NCI-H2171 (cell line): Measurements from ENCODE around the gene PPP1R12A.
"Not testable (repeated sequence)": the region's sequence is repeated elsewhere in the genome, so short reads cannot be mapped to it uniquely, and the experiment has no call there.

ENCODE experiments used
- DNase-seq: peaks from one replicate; lab custom pipeline; 2025; lab: John Stamatoyannopoulos, UW

Gene PPP1R12A

DNA sequence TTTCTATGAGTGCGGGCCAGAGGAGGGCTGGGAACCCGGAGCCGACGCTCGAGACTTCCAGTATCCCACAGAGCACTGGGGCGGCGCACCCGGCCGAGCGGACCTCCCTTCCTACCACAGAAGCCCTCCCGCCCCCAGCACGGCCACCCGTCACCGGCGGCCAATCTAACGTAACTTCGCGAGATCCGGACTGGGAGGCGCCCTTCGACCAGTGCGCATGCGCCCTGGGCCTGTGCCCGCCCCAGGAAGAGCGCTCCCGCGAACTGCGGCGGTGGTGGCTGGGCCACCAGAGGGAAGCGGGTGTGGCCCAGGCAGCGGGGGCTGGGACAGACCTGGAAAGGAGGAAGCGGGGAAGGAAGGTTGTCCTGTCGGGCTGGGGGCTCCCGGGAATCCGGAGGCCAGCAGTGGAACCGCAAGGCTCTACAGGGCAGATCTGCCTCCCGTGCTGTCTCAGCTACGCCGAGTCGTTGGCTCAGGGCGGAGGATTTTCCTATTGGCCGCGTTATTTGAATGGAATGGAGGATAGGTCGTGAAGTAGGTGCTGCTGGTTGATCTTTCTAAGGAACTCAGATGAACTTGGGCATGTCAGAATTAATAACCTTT lies at the start of gene PPP1R12A:
PPP1R12A (minus strand) TSS at position 77 of the 603 bp plus-strand sequence. CDS start 166 bp downstream, outside the sequence.
- DNase-seq, result peak; percentile 94

DNA sequence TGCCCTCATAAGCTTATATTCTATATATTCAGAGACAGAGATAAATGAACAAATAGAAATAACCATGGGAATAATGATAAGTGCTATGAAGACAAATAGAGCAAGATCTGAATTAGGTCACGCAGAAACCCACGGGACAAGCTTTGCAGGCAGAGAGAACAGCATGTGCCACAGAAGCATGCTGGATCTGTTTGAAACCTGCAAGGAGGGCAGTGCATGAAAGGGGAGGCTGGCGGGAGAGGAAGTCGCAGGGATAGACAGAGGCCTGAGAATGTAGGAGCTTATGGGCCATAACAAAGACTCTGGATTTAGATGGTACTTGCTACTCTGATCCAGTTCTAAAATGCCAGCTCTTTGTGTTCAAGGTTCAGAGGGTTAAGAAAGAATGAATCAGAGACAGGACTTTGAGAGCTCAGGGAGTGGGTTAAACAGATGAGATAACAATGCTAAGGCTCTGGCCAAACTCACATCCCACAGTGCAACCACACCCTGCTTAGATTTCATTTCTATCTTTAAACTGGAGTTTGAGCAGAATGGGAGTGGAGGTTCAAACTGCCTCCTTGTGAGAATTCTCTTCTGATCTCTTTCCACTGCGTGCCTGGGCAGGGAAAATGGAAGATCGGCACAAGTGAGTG lies 49.2 kb upstream of the PPP1R12A start:
- DNase-seq, result no peak

DNA sequence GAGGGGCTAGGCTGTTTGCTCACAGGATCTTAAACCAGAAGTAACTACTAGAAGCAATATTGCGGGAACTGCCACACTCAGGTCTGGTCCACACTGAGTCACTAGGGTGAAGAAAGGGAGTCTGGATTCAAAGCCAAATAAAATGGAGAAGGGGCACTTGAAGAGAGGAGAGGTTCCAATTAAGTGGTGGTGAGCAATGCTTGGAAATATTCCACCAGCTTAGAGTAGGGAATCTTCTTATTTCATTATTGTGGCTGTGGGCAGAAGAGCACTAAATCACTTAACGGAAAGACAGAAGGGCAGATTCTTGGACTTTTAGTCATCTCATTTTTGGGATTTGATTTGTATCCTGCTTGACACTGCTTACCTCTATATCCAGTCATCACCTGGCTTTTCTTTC lies 48.6 kb upstream of the PPP1R12A start:
- no peak for DNase-seq

DNA sequence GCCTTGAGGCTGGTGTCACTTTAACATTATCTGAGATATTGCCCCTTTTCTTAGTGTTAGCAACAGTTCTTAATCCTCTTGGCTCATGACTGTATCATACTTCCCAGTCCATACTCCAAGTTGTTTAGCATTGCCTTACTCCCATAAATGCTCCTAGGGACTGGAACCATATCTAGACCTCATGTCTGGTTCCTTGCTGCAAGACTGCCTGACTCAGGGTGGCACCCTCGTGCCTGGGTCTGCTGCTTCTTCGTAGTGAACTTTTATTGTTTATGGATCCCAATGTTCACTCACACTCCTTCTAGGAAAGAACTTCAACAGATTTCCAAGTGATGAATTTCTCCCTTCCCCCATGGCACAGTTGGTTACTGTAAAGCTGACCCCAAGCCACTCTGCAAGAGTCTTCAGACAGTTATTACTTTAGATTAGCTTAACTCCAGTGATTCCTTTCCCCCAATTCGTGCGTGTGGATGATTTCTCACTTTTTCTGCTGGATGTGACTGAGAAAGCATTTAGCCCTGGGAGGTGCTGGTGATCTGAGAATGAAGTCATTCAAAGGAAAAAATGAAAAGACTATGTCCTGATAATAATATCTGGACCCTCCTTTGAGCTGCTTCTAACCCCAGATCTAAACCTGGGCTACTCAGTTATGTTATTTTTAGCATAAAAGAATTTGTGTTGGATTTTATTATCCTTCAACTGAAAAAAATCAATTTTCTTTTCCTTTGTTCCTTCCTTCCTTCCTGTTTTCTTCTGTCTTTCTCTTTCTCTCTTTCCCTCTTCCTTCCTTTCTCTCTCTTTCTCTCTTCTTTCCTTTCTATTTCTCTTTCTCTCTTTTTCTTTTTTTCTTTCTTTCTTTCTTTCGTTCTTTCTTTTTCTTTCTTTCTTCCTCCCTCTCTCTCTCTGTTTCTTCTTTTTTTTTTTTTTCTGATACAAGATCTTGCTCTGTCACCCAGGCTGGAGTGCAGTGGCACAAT lies 47.5 kb upstream of the PPP1R12A start:
- DNase-seq, result no peak

DNA sequence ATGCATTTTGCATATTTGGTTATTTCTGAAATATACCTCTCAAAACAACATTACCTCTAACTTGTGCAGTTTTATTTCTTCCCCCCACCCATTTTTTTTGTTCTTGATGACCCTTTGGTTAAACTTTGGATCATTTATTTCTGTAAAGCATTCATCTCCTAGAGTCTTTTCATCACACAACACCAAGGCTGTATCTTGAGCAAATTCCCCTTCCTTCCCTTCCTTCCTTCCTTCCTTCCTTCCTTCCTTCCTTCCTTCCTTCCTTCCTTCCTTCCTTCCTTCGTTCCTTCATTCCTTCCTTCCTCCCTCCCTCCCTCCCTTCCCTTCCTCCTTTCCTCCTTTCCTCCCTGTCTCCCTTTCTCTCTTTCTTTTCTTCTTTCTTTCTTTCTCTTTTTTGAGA lies 43.8 kb upstream of the PPP1R12A start:
- DNase-seq, result no peak

DNA sequence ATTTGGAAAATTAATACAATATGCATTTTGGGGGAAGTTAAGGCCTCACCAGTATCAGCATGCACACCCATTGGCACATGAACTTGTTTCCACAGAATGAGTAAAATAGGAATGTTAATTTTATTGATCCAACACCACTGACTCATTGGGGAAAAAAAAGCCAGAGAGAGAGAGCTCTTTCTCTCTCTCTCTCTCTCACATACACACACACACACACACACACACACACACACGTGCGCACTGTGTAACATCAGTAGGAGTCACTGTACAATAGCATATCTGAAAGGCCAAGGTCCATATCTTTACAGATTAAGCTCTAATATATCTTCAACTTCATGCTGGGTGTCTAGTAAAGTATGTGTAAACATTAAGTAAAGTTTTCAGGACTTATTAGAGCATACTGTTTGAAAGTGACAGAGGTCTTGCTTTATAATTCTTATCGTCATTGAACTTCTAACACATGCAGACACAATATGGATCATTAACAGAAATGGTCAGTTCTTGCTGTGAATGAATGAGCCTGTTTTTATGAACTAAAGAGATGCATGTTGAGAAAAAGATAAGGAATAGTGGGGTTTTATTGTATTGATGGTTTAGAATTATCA lies 43.1 kb upstream of the PPP1R12A start:
- DNase-seq, result not testable (repeated sequence)

DNA sequence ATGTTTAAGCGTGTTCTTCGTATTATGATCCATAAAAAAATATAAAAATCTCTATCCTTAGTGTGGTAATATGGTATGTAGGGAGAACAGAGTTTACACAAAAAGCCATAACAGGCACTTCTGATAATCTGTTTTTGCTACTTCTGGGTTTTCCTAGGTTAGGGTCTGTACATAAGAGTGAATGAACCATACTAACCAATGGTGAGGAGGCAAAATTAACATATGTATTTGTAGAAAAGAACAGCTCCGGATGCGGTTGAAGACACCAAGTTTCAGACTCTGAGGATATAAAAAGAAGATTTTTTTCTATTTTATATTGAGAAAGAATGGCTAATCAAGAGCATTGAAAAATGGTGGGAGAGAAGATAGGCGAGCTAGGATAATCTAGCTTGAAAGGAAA lies 40.2 kb upstream of the PPP1R12A start:
- DNase-seq, result no peak

DNA sequence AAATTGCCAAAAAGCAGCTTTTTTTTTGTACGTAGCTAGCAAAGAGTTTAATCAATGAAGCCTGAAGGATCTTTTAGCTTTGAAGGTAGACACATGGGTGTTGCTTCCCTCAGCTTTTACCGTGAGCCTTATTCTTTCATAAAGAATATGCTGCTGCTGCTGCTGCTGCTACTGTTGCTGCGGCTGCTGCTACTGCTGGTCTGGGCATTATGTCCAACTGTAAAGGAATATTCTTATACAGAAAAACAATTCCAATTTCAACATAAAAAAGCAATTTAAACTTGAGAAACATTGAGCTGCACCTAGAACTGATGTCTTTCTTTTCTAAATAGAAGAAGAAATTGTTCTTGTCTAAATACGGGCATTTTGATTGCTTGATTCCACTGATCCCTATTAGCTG lies 38.9 kb upstream of the PPP1R12A start:
- DNase-seq, result no peak

DNA sequence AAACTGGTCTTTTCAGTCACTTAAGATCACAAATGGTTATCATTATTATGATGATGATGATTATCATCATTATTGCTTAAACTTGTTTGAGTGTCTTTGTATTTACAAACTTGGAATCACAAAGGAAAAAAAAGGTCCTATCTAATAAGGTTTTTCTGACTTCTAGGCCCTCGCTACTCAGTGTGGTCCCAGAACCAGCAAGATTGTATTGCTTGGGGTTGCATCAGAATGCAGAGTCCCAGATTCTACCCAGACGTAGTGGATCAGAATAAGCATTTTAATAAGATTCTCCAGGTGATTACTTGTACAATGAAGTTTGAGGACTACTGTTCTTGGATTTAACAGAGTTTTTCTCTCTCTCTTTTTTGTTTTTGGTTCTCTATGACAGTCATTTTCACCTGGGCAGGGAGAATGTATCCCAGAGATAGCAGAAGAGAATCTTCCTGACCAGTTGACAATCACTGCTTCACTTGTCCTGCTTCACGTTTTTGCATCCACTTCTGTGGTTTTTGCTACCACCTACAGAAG lies 29.3 kb upstream of the PPP1R12A start:
- no peak for DNase-seq

DNA sequence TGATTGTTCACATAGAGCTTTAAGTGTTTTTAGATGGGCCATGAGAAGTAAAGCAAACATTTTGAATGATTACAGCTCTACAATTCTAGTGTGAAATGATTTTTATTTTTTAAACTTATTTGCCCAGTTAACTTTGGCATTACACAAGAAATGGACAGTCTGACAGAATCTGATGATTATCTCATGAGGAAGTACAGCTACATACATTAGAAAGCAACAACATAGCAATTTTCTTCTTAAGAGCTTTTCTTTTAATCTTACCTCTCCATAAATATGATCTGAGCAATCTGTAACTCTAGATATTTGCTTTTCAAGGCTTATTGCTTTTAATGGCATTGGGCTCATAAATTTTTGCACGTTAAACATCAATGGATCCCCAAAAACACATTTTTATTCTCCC lies 26.5 kb upstream of the PPP1R12A start:
- DNase-seq, result no peak

DNA sequence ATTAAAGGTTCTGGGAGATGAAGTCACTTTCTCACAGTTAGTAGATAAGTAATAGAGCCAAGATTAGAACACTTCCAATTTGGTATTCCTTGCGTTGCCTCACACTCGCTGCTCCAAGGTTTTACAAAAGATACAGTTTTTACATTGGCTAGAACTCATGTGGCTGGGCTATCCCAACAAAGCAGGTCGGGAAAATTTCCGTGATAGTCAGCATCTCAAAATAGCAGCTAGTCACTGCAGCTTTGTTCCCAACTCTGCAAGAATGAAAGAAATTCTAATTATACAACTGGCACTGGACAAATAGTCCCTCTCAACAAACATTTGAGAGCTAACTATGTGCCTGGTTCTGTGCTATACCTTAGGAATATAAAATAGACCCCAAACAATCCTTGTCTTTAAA lies 24.6 kb upstream of the PPP1R12A start:
- no peak for DNase-seq

DNA sequence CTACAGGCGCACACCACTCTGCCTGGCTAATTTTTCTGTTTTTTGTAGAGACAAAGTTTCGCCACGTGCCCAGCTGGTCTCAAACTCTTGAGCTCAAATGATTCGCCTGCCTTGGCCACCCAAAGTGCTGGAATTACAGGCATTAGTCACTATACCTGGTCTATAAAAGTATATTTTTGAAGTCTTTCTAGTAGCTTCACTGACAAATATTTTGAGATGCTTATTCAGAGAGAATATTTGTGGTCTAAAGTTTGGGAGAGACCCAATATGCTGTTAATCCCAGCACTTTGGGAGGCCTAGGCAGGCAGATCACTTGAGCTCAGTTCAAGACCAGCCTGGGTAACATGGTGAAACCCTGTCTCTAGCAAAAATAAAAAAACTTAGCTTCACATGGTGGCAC lies 22.0 kb upstream of the PPP1R12A start:
- no peak for DNase-seq

DNA sequence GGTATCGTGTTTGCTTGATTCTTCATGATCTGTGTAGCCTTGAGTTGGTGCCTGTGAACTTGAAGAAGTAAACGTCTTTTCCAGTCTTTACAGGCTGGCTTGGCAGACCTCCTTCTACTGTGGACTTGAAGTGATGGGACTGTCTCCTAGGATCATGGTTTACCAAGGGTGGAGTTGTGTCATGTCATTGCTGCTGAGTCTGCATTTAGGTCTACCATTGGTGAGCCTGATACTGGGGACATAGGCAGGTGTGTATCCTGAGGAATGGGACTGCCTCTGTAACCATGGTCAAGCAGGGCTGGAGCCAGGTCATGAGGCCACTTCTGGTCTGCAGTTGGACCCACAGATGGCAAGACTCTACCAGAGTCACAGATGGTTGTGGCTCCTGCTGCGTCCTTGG lies 20.7 kb upstream of the PPP1R12A start:
- no peak for DNase-seq

DNA sequence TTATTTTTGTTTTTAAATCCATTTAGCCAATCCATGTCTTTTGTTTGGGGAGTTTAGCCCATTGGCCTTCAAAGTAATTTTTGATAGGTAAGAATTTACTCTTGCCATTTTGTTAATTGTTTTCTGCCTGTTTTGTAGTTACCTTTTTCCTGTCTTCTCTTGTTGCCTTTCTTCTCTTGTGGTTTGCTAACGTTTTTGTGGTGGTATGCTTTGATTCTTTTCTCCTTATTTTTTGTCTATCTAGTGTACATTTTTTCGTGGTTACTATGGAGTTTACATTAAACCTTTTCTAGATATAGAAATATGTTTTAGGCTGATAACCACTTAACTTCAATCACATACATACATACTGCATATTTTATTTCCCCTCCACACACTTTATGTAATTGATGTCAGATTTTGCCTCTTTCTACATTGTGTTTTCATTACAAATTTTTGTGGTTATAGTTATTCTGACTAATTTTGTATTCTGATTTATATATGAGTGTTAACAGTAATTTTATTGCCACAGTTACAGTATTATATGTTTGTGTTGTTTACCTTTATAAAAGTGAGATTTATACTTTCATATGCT lies 19.2 kb upstream of the PPP1R12A start:
- DNase-seq, result no peak

DNA sequence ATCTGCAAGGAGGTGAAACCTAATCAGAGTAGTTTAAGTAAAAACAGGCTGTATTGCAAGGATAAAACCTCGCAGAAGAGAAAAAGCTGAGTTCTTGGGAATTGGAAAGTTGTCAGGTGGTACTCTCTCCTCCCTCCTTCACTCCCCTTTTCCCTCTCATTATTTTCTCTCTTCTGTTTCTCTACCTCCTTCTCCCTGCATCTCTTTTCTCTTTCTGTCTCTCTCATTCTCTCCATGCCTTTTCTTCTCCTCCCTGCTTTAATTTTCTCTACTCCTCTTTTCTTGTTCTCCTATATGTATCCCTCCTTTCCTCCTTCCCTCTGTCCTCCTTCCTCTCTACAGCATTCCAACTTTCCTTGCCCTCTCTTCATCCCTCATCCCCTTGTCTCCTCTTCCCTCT lies 14.2 kb upstream of the PPP1R12A start:
- DNase-seq, result no peak

DNA sequence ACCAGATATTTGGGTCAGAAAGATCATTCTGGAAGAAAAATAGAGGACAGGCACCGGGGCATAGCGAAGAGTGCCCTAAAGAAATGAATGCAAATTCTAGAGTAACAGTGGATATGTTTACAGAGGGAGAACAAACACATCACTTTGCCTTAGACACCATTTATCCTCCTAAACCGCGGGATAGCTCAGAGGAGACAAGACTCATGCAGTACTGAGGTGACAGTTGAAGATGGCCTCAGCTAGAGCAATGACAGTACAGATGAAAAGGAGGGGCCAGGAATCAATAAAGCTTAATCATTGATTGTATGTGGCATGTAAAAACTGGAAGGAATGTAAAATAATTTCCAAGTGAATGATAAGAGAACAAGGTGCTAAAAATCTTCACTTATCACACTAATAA lies 10.5 kb upstream of the PPP1R12A start:
- DNase-seq, result no peak

DNA sequence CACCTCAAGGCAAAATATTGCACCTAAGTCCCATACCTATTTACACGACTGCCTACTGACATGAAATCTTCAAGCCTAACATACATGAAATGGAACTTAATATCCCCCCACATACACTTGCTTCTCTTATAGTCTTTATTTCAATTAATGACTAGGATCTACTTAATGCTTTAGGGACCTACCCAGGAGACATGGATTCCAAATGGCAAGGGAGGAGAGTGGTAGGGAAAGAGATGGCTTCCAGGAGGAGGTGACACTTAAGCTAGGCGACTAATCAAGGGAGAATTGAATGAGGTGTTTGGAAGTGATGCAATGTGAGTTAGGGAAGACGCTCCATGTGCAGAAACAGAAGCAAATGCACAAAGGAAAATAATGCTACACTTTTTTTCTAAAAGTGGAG lies 9.7 kb upstream of the PPP1R12A start:
- no peak for DNase-seq

DNA sequence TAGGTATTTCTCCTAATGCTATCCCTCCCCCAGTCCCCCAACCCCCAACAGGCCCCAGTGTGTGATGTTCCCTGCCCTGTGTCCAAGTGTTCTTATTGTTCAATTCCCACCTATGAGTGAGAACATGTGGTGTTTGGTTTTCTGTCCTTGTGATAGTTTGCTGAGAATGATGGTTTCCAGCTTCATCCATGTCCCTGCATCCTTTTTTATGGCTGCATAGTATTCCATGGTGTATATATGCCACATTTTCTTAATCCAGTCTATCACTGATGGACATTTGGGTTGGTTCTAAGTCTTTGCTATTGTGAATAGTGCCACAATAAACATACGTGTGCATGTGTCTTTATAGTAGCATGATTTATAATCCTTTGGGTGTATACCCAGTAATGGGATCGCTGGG lies 7.9 kb upstream of the PPP1R12A start:
- DNase-seq, result not testable (repeated sequence)

DNA sequence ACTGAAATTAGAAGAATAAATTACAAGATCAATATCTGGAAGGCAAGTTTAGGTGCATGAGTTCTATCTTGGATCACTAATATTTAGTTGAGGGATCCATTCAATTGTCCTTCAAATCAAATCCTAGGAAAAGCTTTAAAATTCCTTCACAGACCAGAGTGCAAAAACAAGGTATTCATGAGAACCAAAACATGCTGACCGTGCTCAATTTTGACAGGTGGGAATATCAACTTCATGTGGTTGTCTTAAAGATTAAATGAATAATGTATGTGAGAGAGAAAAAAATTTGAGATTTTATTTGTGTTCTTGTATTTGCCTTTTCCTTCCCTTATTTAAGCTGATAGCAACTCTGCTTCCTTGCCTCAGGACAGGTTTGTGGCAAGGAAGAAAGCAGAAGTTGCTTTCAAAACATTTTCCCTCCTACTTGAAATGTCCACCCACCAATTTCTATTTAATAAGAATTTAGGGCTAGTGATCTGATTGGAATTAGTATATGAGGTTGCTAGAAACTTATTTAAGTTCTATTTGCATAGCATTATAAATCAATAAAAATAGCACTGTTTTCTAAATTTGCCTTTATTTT lies 4.9 kb upstream of the PPP1R12A start:
- DNase-seq, result no peak

DNA sequence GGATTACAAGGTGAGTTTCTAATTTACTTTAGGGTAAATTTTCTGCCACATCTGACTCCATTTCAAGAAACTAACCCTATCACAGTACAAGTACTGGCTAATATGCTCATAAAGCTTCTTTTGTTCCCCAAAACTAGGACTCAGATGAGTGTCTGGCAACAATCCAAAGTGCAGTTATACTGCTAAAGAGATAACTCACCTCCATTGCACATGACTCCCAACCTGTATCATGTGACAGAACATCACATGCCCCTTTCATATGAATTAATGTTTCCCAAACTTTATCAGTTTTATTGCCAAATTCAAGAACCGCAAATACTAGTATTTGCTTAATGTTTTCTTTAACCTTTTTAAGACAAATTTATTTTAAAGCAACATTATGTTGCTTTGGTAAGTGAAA lies 3.9 kb upstream of the PPP1R12A start:
- DNase-seq, result no peak

DNA sequence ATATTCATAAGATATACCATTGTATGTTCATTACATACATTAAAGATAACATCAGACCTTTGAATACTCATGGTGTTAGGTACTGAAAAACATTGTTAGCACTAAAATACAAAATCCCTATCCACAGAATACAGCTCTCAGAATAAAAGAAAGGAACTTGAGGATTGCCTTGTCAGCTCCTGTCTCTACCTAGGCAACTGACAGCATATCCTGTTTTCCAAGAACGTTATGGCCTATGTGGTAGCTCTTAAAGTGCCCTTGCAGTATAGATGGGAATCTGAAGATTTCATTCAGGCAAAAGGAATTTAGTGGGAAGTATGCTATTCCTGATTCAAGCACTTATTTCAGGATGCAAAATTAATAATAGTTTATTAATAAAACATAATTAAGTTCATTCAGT lies 1.8 kb upstream of the PPP1R12A start:
- DNase-seq, result no peak
